ENCODE results near the gene MAN2A1.
A peak's percentile ranks its signal among the peaks of the same experiment; 100 is the strongest.

The MAN2A1 gene

DNA sequence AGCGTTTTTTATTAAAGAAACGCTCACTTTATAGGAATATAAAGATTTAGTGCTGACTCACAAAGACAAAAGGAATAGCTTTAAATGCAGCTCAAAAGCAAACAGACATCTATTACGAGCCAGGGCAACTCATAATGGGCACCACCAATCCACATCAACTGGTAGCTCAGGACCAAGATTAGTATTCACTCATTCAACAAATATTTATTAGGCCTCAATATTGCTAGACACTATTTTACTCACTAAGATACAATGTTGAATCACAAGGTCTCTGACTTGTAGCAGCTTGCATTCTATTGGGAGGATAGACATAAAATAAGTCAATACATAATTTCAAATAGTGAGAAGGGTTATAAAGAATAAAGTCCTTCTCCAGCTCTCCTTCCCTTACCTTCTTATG, 8.0 kb upstream of the MAN2A1 start:
- DNase-seq (ENCODE audit: low read depth in 2 of 2), result no peak

DNA sequence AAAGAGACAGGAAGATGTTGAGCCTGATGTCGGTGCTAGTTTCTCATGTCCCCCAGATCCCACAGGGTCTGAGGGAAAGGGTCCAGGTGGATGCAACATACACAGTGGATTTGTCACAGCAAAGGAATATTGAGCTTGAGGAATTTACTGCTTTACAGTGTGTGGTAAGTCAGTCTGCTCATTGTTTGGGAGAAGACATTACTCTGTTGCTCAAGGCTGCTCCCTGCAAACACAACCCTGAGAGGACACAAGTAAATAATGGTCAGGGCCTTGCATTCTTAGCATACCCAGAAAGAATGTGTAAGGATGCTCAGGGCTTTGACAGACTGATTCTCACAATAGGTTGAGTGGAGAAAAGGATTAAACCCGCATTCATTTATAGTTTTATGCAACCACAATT, 7.3 kb upstream of the MAN2A1 start:
- DNase-seq (ENCODE audit: low read depth in 2 of 2), result no peak

DNA sequence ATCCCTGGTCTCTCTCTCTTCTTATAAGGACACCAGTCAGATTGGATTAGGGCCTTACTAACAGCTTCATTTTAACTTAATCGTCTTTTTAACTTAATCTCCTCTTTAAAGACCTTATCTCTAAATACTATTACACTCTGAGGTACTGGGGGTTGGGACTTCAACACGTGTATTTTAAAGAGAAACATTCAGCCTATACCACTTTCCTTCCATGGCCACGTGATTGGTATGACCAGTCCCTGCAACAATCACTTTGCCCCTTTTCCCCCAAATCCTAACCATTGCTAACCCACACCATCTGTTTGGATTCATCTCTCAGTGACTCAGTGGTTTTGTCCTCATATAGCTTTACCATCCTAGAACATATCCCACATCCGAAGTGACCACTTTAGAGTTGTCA, 3.8 kb upstream of the MAN2A1 start:
- no peak for DNase-seq (ENCODE audit: low read depth in 2 of 2)

DNA sequence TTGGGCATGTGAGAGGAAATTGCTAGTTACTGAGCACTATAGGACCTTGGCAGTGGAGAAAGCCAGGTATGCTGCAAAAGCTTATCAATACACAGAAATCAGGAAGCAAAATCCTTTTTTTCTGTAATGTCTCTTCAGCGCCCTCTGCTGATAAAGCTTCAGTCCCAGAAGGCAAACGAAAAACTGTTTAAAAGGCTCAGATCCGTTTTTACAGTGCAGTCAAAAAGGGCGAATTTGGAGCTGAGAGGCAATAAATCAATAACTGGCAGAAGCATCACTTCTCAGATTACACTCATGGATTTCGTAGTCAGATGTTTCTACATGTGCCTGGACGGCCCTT, 1.1 kb upstream of the MAN2A1 start:
- no peak for DNase-seq (ENCODE audit: low read depth in 2 of 2)

DNA sequence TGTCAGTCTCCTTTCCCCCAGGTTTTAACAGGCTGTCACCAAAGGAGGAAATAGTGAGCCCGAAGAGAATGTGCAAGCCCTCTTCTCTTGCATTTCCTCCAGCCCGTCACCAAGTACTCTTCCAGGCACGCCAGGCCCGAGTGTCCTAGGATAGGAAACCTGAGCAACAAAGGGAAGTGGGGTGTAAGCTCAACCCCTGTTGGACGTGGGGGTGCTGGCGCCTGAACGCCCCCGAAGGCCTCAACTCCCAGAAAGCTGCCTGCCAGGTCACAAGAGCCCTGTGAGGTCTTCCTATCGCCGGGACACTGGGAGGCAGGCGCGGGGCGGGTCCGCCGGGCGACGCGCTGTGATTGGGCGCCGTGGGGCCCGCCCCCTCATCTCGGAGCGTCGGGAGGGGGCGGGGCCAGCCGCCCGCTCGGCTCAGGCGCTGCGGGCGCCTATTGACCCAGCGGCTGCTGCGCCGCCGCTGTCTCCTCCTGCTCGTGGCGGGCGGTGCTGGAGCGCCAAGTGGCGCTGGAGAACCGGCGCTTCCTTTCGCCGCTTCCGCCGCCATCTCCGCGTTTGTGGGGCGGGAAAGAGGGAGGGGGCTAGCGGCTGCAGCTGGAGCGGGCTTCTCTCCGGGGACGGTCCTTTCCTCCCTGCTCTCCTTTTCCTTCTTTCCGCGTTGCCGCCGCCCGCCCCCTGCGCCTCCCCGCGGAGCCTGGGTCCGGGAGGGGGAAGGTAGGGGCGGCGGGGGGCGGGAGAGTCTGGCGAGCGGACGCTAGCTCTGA, 572 bp upstream of the MAN2A1 start:
- DNase-seq (ENCODE audit: low read depth in 2 of 2), result peak; percentile 58 to 70

DNA sequence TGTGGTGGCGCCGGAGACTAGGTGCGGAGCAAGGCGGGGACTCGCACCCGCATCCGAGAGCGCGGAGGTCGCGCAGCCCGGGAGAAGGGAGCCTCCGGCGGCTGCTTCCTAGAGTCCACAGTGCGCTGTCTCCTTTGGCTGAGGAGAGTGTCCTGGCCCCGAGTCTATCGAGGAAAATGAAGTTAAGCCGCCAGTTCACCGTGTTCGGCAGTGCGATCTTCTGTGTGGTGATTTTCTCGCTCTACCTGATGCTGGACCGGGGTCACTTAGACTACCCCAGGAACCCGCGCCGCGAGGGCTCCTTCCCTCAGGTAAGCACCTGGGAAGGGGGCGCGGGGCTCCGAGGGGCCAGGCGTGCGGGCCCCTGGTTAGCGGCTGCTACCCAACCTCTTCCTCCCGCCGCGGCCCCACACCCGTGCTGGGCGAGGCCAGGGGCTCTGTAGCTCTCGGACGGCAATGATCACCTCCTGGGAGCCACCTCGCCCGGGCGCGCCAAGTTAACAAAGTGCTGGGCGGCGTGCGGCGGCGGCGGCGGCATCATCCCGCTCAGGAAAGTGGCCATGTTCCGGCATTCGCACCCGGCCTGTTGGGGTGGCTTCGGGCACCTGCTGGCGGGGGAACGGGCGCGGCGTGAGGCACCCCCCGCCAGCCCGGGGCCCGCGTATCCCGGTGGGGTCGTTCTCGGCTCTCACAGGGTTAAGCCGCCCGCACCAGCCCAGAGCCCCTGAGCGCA, 681 bp downstream of the MAN2A1 start:
- DNase-seq (ENCODE audit: low read depth in 2 of 2), result peak in 1 of 2 donors; percentile 14

DNA sequence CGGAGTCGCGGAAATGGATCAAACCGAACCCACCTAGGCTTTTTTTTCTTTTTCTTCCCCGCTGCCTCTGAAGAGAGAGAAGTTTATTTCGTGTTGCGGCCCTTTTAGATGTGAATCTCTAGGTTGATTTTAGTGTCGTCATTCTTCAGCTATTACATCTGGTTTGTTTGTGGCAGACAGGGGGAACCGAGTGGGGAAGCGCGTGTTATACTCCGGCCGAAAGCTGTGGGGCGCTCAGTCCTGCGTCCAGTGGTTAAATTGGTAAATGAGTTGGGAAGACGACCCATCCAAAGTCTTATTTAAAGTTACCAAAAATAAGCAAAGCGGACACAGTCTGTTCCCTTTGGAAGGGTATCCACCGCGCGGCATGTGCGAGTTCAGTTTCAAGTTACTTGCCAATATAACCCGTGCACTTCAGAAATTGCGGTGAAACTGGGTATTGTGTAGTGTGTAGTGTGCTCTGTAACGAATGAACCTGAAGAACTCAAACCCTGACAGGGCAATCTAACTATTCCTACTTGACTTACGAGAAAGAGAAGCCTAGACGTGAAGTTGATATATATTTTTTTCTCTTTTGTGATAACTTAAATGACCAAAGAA, 1.3 kb downstream of the MAN2A1 start:
- peak in 1 of 2 donors; percentile 19 for DNase-seq (ENCODE audit: low read depth in 2 of 2)

DNA sequence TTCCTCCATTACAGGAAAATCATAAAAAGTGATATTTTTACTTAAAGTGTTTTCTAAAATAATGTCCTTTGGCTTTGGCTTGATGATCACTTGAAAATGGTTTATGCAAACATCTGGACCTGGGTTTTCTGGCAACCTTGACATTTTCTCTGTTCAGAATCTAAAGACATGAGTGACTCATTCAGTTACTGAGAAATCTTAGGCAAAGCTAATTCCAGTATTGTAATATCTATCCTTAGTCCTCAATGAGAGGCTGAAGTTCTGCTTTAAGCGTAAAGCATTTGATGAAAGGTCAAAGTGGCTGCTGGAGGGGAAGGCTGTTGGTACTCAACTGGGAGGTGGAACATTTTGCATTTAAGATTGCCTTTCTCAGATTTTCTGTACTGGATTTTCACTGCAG, 2.3 kb downstream of the MAN2A1 start:
- DNase-seq (ENCODE audit: low read depth in 2 of 2), result no peak

DNA sequence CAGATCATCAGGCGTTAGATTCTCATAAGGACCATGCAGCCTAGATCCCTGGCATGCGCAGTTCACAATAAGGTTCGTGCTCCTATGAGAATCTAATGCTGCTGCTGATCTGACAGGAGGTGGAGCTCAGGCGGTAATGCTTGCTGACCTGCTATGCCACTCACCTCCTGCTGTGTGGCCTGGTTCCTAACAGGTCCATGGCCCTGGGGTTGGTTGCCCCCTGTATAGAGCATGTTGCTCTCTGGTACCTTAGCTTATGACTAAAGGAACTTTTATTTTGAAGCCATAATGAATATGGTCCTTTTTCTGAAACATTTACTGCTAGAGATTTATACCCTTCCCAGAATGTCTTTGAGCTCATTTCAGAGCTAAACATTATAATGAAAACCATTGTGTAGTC, 3.1 kb downstream of the MAN2A1 start:
- no peak for DNase-seq (ENCODE audit: low read depth in 2 of 2)

DNA sequence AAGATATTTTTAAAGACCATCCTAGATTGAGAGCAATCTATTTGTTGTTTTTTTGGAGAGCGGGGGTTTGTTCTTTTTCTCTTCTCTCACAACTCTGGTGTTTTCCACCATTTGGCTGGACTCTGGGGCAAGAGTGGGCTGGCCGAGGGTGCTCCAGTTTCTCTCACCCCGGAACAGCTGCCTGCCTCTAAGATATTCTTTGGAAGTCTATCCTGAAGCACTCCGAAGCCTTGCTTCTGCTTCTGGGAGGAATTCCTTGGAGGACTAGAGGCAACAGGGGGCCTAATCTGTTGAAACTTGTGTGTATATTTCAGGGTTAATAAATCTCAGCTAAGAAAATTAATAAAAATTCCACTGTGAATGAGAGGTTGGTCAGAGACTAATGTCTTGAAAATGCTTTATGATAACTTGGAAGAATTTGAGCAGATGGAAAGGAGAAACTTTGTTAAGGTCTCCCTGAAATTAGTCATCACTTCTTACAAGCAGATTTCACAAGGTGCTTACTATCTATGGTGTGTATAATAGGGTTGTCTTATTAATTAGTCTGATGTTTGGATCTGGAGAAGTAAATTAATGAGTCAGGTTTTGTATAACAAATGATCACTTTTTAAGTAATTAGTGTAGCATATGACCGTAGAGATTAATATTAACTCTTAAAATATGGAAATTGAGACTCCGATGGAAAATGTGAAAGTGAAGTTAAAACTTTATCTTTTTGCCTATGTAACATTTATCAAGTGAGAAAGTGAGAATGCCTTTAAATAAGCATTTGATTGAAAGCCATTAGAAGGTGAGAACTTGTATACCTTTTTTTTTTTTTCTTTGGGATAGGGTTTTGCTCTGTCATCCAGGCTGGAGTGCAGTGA, 4.0 kb downstream of the MAN2A1 start:
- DNase-seq (ENCODE audit: low read depth in 2 of 2), result no peak

DNA sequence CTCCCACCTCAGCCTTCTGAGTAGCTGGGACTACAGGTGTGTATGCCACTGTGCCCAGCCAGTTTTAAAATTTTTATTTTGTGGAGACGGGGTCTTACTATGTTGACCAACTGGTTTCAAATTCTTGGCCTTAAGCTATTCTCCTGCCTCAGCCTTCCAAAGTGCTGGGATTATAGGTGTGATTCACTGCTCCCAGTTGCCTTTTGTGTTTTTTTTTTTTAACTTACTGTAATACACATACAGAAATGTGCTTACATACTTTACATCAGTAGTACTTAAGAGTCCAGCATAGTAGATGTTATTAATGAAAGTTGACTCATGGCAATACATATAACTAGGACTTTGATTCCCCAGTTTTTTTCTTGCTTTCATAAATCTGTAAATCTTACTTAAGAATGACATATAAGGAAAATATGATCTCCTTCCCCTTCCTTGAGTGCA, 4.7 kb downstream of the MAN2A1 start:
- no peak for DNase-seq (ENCODE audit: low read depth in 2 of 2)

DNA sequence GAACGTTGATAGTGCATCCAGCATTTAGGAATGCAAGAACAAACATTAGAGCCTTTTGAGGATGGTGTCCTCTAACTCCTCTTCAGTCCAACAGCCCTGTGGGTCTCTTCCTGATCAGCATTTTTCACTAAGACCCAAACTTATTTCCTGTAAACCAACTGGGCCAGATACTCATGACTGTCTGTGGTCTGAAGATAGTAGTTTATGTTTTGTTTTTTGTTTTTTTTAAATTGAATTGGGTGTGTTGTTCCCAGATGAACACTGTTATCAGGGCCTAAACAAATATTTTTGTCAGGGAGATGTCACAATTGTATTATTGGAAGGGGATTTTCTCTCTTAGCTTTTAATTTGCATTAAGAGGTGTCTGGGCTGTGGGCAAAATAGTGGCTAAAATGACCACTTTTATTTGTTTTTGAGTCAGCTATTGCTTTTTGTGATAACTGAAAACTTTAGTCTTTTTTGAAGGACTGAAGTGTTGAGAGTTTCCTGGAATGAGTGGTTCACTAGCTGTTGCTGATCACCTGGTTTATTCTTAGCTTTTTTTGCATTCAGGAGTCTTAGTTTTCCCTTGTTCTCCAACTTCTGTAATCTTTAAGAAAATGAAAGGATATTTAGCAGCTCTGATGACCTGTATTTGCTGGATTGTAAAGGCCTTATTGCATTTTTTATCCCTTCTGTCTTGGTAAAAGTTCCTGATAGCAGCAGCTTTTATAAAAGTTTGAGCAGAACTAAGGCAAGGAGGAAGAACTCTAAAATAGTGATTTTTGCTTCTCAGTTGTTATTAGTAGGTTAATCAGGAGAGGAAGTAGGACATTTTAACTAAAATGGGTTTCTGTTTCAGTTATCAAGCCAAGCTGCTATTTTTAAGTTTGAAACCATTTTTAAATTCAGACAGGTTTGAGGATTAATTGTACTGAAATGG, 5.5 kb downstream of the MAN2A1 start:
- DNase-seq (ENCODE audit: low read depth in 2 of 2), result no peak

DNA sequence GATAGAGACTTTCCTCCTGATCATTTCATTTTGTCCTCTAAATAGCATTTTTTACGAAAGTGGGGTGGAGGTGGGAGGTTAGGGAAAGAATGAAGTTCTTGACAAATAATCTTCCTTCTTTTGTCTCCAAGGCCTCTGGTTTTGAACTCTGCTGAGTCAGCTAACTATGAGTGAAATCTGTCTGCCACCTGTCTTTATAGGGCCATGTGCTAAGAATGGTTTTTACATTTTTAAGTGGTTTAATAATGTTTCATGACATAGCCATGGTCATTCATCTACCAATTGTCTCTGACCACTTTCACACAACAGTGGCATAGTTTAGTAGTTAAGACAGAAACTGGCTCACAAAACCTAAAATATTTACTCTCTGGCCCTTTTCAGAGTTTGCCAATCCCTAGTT, 7.6 kb downstream of the MAN2A1 start:
- no peak for DNase-seq (ENCODE audit: low read depth in 2 of 2)

DNA sequence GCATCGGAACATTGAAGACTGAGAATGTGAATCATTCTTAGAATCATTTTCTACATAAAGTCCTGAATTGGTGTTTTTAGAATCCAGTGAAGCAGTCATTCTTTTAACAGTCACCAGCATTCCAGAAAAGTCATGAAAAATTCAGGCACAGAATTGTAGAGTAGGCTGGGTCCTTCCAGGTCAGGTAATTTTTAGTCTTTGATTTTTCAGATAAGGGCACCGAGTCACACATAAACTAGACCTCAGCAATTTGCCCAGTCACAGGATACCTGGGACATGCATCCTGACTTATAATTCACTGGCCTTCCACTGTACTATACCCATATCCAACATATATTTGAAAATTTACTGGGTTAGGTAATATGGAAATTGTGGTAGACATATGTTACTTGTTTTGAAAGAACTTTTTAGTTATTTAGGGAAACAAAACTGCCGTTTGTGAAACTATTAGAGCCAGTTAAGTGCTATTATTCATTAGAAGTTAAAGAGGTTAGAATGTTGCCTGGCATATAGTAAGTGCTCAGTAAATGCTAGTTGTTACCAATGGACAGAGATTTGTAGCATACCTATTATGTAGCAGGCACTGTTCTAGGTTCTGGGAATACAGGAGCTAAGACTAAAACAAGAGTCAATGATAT, 10.9 kb downstream of the MAN2A1 start:
- no peak for DNase-seq (ENCODE audit: low read depth in 2 of 2)

DNA sequence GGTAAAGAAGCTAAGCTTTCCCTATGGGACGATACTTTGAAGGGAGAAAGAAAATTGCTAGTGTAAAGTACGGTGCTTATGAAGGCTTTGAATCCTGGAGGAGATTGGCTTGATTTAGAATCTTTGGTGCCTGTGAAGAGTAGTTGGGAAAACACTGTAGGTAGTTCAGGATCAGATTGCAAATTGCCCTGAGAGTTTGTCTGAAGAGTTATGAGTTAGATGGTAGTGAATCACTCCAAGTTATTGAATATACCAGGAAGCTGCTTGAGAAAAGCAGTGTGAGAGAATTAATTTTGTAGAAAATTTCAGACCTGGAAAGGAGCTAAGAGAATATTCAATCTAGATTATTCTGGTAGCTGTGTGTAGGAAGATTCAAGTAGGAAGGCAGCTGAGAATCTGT, 11.5 kb downstream of the MAN2A1 start:
- DNase-seq (ENCODE audit: low read depth in 2 of 2), result no peak

DNA sequence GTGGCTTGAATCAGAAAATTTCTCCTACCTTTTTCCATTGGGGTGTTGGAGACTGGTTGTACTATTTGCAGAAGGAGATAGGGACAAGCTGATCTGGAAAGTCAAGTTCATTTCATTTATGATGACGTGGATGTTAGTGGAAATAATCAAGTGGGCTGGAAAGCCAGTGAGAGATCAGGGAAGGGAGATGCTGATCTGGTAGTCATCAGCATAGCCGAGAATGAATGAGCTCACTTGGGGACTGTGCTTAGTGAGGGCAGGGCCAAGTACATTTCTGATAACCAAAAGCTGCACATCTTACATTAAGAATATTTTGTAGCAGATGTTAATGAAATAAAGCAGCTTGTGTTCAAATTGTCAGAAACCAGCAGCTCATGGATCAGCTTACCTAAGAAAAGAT, 12.1 kb downstream of the MAN2A1 start:
- DNase-seq (ENCODE audit: low read depth in 2 of 2), result no peak

DNA sequence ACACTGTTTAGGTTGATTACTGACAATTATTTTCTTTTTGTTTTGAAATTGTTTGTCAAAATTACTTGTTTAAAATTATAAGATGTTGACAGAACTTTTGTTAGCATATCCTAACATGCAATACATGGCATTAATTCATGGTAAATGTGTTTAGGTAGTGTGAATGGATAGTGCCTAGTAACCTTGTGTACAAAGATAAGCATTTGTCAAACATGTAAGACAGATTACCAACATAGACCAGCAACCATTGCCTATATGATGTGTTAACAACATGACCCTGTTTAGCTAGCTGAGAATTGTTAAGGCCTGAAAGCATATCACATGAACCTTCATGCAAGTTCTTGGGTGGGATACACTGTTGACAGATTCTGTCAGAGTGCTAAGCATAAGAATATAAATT, 13.4 kb downstream of the MAN2A1 start:
- no peak for DNase-seq (ENCODE audit: low read depth in 2 of 2)

DNA sequence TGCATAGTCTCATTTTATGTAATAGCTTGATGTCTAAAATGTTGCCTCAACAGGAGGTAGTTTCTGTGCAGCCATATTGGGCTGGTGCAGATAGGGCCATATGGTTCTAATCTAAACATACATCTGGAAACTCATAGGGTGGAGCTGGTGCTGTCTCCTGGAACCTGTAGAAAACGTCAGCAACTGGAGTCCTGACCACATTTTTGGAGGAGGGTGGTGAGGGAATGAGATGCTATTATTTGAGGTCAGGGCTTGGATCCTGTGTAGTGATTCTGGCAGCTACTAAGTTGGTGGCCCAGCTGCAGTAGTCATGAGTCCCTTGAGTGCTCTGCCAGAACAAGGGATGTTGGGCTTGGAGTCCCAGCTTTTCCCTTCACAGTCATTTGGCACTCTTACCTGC, 14.1 kb downstream of the MAN2A1 start:
- DNase-seq (ENCODE audit: low read depth in 2 of 2), result no peak

DNA sequence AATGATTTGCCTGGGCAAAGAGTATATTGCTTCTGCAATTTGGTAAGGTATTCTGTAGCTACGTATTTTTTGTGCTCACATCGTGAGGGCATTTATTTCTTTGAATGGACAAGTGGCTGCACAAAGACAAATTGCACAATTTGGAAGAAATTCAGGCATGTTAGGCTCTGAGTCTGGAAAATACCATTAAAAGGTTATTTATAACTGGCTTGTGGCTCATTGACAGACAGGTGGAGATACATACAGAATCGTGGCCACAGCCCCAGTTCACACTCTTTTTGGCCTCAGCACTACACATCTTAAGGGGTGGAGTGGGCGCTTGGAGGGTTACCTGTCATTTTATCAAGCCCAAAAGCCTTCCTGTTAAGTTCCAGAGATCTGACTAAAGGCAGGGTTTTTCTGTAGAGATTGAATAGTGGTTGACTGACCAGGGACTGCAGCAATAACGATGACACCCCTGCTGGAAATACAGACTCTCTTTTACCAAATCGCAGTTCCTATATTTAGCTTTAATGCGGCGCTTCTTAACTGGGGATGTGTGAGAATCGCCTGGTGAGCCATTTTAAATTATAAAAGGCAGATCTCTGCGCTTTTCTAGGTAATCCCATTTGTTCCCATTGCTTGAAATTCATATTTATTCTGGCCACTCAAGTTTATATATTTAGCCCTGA, 14.7 kb downstream of the MAN2A1 start:
- no peak for DNase-seq (ENCODE audit: low read depth in 2 of 2)

DNA sequence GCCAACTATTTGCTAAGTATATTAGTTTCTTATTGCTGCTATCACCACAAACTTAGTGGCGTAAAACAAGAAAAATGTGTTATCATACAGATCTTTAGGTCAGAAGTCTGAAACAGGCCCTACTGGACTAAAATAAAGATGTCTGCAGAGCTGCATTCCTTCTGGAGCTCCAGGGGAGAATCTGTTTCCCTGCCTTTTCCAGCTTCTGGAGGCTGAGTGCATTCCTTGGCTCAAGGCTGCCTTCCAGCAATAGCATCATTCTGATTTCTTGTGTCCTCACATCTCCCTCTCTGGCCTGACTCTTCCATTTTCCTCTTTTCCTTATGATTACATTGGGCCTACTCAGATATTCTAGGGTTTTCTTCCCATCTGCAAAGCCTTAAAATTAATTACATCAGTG, 15.9 kb downstream of the MAN2A1 start:
- no peak for DNase-seq (ENCODE audit: low read depth in 2 of 2)

Measured in stimulated activated CD4-positive, alpha-beta T cell treated with anti-CD3 and anti-CD28 coated beads, Interleukin-15, amount 100 ng/mL, for 48 hours (primary cell).